Sigmoid colon (tissue), 7 donors: Measurements from ENCODE around the gene APBB1IP. TPM values are rescaled to one million over a fixed set of nuclear protein-coding genes. Genes with fewer than 3 reads are reported as not detected.

ENCODE experiments used
- DNase-seq: peaks from one replicate; pipeline ENCODE4 v3.0.0-alpha.2; 2019
- H3K27ac ChIP-seq, 4 donors: fragments of 200-600 bp; sonication (generic); one replicate each; pipeline ENCODE4 v1.5.1; 2016 to 2019; ENCODE audit warnings: mild to moderate bottlenecking in 1 of 4
- H3K27me3 ChIP-seq, 3 donors: fragments of 200-600 bp; sonication (generic); one replicate each; pipeline ENCODE4 v1.5.1; 2019; ENCODE audit warnings: mild to moderate bottlenecking in 1 of 3
- H3K36me3 ChIP-seq, 4 donors: fragments of 200-600 bp; sonication (generic); one replicate each; pipeline ENCODE4 v1.5.1; 2016 to 2019
- H3K4me1 ChIP-seq, 4 donors: fragments of 200-600 bp; sonication (generic); one replicate each; pipeline ENCODE4 v1.5.1; 2017 to 2019
- H3K4me3 ChIP-seq, 4 donors: fragments of 200-600 bp; sonication (generic); one replicate each; pipeline ENCODE4 v1.5.1; 2017 to 2019; ENCODE audit warnings: mild to moderate bottlenecking in 2 of 4, moderate library complexity in 1 of 4
- H3K9me3 ChIP-seq, 4 donors: fragments of 200-600 bp in 3 of 4; sonication (generic) in 3 of 4; one replicate each; pipeline versions ENCODE4 v1.5.1 to v1.6.1; 2013 to 2019
- EP300 ChIP-seq, 4 donors: sonication (generic); formaldehyde crosslinking; IDR thresholded peaks; one replicate each; pipeline ENCODE4 v1.6.1; 2017; ENCODE audit warnings: antibody characterized with exemption in 4 of 4
- POLR2A ChIP-seq, 2 donors: fragments of 450-650 bp; IDR thresholded peaks; one replicate each; pipeline ENCODE4 v1.6.1; 2016; ENCODE audit warnings: antibody characterized with exemption in 2 of 2, mild to moderate bottlenecking in 2 of 2, moderate library complexity in 2 of 2
- POLR2AphosphoS5 ChIP-seq, 4 donors: sonication (generic); formaldehyde crosslinking; IDR thresholded peaks; one replicate each; pipeline ENCODE4 v1.6.1; 2017; ENCODE audit warnings: antibody characterized with exemption in 4 of 4
- WGBS, 2 donors: extraction: QIAGEN DNeasy Blood & Tissue Kit; methylation state at CpG; one replicate each; pipeline ENCODE4 v1.1.7; 2013; 5-methylcytosine and 5-hydroxymethylcytosine counted together
- intact Hi-C: fragments of 100-400 bp; cut with DNase I; formaldehyde crosslinking; loops from one replicate; pipeline ENCODE4 v1.15.1; 2023
- polyA plus RNA-seq, 3 donors: library from polyadenylated mRNA; stranded (reverse); fragments of 200-250 nt; gene quantifications; one replicate each; pipeline ENCODE4 v1.2.3, GENCODE V29; 2013
- total RNA-seq, 4 donors: library from RNA; depleted of rRNA; stranded (reverse); fragments of >200 nt; gene quantifications; one replicate each; pipeline ENCODE4 v1.1.0, GENCODE V29; 2016
- TF ChIP-seq, protein P1 (sequence below), 4 experiments: fragments of 450-650 bp in 3 of 4; fragments of 200-600 bp in 1 of 4; IDR thresholded peaks; one replicate each; pipeline ENCODE4 v1.5.1; 2016 to 2019; ENCODE audit warnings: antibody characterized with exemption in 4 of 4, mild to moderate bottlenecking in 3 of 4, moderate library complexity in 2 of 4
- donor health status: healthy with polysubstance abuse.
- donor health status: Bipolar disorder and iron deficiency.
- donor health status: healthy.

APBB1IP gene
- total and polyA plus RNA-seq, 7 donors = 1.4 to 11.4 (median 3.5) TPM

- H3K4me3 ChIP-seq = no peak overlapping the region
- intact Hi-C loops = no loop called here
- no peaks in the 10 kb centered on the region for H3K27me3 ChIP-seq
- 60 to 61% methylated on average over 3 of the region's 3 CpGs for WGBS, 2 donors
- H3K36me3 ChIP-seq = no peaks in the 10 kb centered on the region
- H3K4me1 ChIP-seq = no peaks in the 10 kb centered on the region
- no peaks in the 10 kb centered on the region for H3K9me3 ChIP-seq
- H3K27ac ChIP-seq = no peak overlapping the region
- TF ChIP-seq POLR2AphosphoS5 (IDR thresholded peaks at IDR 0.05) = no peak
- TF ChIP-seq, protein P1, sequence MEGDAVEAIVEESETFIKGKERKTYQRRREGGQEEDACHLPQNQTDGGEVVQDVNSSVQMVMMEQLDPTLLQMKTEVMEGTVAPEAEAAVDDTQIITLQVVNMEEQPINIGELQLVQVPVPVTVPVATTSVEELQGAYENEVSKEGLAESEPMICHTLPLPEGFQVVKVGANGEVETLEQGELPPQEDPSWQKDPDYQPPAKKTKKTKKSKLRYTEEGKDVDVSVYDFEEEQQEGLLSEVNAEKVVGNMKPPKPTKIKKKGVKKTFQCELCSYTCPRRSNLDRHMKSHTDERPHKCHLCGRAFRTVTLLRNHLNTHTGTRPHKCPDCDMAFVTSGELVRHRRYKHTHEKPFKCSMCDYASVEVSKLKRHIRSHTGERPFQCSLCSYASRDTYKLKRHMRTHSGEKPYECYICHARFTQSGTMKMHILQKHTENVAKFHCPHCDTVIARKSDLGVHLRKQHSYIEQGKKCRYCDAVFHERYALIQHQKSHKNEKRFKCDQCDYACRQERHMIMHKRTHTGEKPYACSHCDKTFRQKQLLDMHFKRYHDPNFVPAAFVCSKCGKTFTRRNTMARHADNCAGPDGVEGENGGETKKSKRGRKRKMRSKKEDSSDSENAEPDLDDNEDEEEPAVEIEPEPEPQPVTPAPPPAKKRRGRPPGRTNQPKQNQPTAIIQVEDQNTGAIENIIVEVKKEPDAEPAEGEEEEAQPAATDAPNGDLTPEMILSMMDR (IDR thresholded peaks at IDR 0.05) = no peak
- TF ChIP-seq POLR2A (IDR thresholded peaks at IDR 0.05) = no peak
- TF ChIP-seq EP300 (IDR thresholded peaks at IDR 0.05) = no peak
- DNase-seq = no peak
Observed at GRCh38 chr10:26449726-26450125, 11.6 kb downstream of the APBB1IP start.

GRCh38 chr10:26451903-26452302 is 13.8 kb downstream of the APBB1IP start:
- 25 to 58% methylated on average over 4 of the region's 4 CpGs for WGBS, 2 donors
- H3K27ac ChIP-seq = no peak overlapping the region
- H3K36me3 ChIP-seq = no peaks in the 10 kb centered on the region
- H3K9me3 ChIP-seq = no peaks in the 10 kb centered on the region
- intact Hi-C loops = no loop called here
- H3K4me1 ChIP-seq = no peaks in the 10 kb centered on the region
- H3K27me3 ChIP-seq = no peaks in the 10 kb centered on the region
- no peak for DNase-seq
- no peak for TF ChIP-seq EP300 (IDR thresholded peaks at IDR 0.05)
- no peak for TF ChIP-seq POLR2AphosphoS5 (IDR thresholded peaks at IDR 0.05)
- no peak for TF ChIP-seq POLR2A (IDR thresholded peaks at IDR 0.05)
- TF ChIP-seq, protein P1 (IDR thresholded peaks at IDR 0.05) = no peak
- no peak overlapping the region for H3K4me3 ChIP-seq

DNA sequence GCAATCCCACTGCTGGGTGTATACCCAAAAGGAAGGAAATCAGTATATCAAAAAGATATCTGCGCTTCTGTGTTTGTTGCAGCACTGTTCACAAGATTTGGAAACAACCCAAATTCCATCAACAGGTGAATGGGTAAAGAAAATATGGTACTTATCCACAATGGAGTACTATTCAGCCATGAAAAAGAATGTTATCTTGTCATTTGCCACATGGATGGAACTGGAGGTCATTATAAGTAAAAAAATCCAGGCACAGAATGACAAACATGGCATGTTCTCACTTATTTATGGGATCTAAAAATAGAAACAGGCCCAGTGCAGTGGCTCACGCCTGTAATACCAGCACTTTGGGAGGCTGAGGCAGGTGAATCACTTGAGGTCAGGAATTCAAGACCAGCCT is 15.7 kb downstream of the APBB1IP start:
- H3K9me3 ChIP-seq = no peaks in the 10 kb centered on the region

GRCh38 chr10:26454891-26455290 is 16.8 kb downstream of the APBB1IP start:
- 81 to 84% methylated on average over 2 of the region's 2 CpGs for WGBS, 2 donors
- DNase-seq = no peak
- no peaks in the 10 kb centered on the region for H3K9me3 ChIP-seq
- no peaks in the 10 kb centered on the region for H3K27me3 ChIP-seq
- no peak overlapping the region for H3K27ac ChIP-seq
- H3K4me1 ChIP-seq = no peaks in the 10 kb centered on the region
- TF ChIP-seq EP300 (IDR thresholded peaks at IDR 0.05) = no peak
- TF ChIP-seq, protein P1 (IDR thresholded peaks at IDR 0.05) = no peak
- TF ChIP-seq POLR2AphosphoS5 (IDR thresholded peaks at IDR 0.05) = no peak
- TF ChIP-seq POLR2A (IDR thresholded peaks at IDR 0.05) = no peak
- H3K36me3 ChIP-seq = no peaks in the 10 kb centered on the region
- no peak overlapping the region for H3K4me3 ChIP-seq
- intact Hi-C loops = no loop called here

More for the DNA sequence above, 15.7 kb downstream of the APBB1IP start:
- no peak overlapping the region for H3K27ac ChIP-seq
- no peaks in the 10 kb centered on the region for H3K4me1 ChIP-seq
- WGBS, 2 donors = 88 to 89% methylated on average over 2 of the region's 2 CpGs
- H3K4me3 ChIP-seq = no peak overlapping the region
- no peaks in the 10 kb centered on the region for H3K27me3 ChIP-seq
- intact Hi-C loops = no loop called here
- H3K36me3 ChIP-seq = no peaks in the 10 kb centered on the region
- TF ChIP-seq, protein P1 (IDR thresholded peaks at IDR 0.05) = no peak
- no peak for TF ChIP-seq POLR2A (IDR thresholded peaks at IDR 0.05)
- no peak for TF ChIP-seq POLR2AphosphoS5 (IDR thresholded peaks at IDR 0.05)
- TF ChIP-seq EP300 (IDR thresholded peaks at IDR 0.05) = no peak
- DNase-seq = no peak
